ENCODE results near the gene LEF1.
A peak's percentile ranks its signal among the peaks of the same experiment; 100 is the strongest.

DNA sequence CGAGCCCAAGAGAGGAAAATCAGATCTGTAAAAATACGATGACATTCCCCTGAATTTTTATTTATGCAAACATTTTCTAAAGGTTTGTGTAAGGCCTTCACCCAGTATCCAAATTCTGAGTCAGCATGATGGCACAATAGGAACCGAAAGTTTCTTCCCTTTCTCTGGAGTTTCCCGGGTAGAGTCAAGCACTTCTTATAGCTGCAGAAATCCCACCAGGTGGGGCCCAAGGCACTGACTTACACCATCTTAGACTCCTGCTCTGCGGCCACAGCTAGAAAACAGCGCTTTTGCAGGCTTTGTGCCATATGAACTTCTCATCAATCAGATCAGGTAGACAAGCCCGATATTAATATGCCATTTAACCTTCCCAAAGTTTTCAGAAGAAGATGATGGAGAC lies 13.4 kb downstream of the LEF1 start:
- TF ChIP-seq, protein P1, sequence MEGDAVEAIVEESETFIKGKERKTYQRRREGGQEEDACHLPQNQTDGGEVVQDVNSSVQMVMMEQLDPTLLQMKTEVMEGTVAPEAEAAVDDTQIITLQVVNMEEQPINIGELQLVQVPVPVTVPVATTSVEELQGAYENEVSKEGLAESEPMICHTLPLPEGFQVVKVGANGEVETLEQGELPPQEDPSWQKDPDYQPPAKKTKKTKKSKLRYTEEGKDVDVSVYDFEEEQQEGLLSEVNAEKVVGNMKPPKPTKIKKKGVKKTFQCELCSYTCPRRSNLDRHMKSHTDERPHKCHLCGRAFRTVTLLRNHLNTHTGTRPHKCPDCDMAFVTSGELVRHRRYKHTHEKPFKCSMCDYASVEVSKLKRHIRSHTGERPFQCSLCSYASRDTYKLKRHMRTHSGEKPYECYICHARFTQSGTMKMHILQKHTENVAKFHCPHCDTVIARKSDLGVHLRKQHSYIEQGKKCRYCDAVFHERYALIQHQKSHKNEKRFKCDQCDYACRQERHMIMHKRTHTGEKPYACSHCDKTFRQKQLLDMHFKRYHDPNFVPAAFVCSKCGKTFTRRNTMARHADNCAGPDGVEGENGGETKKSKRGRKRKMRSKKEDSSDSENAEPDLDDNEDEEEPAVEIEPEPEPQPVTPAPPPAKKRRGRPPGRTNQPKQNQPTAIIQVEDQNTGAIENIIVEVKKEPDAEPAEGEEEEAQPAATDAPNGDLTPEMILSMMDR (IDR thresholded peaks at IDR 0.05) = peak; percentile 49
- no peak for TF ChIP-seq EZH2 (IDR thresholded peaks at IDR 0.05)

Data from neural progenitor cell (in vitro differentiated cells).